HG03575 (cell line): ENCODE data around the gene RND1.

Experiments used
- ATAC-seq: cut with Tn5 transposase; IDR thresholded peaks from one replicate; pipeline ENCODE4 v1.9.1; 2021; ENCODE audit not compliant: unreplicated experiment, insufficient number of reproducible peaks, low FRiP score; ENCODE audit errors: extremely low read depth

Gene RND1

DNA sequence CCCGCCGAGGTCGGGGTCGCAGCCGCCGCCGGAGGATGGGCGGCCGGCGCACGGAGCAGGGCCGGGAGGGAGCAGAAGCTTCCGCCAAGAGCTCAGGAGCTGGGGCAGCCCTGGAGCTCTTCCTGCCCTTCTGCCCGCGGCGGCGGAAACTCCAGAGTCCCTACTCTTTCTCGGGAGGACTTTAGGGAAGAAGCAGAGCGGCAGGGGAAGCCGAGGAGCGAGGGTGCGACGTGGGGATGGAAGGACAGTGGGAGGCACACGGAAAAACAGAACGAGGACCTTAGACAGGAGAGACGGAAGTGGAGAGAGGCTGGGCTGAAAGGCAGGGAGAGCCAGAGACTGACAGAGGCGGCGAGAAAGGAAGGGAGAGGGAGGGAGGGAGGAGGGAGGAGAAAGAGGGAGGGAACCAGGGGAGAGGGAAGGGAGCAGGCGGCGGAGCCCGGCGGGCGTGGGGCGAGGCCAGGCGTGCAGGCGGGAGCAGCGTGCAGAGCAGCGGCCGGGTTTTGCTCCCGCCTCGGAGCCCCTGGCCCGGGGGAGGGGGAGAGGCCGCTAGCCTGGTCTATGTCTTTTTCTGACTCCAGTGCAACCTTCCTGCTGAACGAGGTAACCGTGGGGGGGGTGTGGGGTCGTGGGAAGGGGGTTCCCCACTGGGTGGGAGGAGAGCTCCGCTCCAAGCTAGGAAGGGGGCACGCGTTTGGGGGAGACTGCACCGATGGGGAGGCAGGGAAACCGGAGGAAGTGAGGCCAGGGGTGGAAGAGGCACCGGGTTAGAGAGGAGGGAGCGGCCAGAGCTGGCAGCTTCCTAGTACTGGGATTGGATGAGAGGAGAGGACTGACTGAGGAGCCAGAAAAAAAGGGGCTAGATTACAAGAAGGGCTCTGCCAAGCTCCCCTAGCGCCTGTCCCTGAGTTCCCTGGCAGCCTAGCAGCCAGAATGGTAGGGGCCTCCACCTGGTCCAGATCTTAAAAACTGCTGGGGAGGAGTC lies 50.3 kb downstream of the RND1 start:
- ATAC-seq: no peak

DNA sequence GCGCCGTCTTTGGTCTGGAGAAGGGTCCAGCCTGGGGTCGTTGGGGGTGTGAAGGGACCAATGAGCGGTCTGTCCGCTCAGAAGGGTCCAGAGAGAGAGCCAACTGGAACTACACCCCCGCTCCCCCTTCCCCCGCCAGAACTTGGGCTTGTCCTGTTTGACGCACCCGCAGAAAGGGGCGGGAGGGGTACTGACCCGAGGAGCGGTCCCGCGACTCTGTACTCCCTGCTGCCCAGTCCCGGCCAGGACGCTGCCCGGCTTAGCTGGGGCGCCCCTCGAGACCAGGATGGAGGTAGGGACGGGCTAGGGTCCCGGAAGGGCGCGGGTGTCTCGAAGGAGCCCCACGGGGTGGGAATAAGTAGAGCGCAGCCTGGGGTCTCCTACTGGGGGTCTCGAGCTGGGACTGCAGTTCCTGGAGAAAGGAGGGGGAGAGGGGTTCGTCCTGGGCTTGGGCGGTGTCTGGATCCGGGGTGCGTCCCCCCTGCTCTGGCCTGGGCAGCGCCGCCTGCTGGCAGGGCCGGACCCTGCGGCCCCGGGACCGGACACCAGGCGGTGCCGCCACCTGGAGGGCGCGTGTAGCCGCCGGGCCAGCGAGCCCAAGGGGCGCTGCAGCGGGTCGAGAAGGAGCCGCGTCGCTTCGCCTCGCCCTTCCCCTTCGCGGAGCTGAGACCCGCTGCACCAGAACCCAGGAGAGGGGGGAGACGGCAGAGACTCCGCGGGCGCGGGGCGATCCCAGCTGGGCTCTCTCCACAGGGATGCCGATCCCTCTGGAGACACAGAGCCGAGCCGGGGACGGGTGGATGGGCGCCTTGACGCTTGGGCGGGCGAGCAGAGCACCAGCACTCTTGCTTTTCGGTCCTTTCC lies 51.2 kb downstream of the RND1 start:
- no peak for ATAC-seq

DNA sequence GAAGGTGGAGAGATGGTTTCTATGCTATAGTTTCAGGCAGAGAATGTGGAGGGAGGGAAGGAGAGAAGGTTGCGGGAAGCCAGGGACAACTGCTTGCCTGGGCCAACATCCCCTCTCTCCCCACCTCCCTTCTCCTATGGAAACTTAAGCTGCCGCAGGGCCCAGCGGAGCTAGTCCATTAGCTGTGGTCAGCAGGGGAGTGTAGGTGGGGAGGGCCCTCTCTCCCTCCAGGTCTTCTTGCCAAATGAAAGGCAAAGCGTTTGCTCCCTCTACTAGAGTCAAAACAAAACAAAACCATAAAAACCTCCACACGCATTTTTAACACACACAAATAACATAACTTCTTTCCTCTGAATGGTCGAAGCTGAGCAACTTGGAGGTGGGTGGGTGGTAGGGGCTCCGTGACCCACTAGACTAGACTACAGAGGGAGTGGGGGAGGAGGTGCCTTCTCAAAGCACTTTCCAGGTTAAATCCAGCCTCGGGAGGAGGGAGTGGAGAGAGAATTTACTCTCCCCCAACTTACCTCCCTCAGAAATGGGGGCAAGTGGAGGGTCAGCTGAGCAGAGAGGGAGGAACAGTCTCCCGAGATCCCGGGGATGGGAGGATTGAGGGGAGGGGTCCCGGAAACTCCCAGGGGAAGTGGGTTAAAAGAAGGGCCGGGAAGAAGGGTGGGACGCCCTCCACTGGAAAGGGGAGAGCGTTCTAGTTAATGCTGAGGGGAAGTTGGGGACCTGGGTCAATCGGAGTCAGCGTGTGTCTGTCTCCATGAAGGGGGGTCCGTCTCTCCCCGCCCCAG lies 52.0 kb downstream of the RND1 start:
- no peak for ATAC-seq

DNA sequence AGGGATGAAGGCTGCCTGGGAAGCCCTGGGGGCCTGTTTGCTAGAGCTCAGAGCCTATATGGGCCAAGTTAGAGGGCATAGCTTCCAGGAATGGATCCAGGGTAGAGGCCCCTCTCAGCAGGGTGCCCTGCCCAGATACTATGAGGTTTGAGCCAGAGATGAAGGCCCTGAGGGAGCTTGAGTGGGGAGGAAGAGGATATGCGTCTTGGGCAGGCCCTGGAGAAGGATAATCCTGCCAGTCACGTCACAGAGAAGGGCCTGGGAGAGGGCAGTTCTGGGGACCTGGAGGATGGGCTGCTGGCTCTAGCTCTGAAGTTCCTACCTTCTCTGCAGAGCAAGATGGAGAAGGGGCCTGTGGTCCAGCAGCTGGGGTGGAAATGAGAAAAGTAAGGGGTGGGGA lies 53.3 kb downstream of the RND1 start:
- no peak for ATAC-seq

DNA sequence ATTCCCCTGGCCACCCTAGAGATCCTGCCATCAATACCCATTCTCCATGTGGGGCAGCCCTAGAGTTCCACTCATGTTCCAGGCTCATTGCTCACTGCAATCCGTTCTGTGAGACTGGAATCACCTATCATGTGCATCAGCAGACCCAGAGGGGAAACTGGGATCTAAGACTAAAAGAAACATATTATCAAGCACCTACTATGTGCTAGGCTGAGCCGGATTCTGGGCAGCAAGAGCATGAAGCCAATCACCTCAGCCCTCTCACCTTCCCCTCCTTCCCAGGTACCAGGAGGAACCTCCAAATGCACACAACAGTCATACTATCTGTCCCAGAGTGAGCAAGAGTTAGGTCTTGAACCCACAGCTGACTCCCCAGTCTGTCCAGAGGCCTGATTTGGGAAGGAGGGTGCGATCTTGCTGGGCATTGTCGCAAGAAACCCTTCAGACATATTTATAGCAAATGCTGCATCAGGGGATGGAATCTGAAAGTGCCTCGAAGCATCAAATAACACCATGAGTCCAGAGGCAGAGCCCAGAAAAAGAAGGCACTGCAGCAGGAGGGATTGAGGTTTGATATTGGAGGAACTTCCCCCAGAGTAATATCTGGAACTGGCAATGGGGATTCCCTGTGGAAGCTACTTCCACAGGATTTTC lies 54.1 kb downstream of the RND1 start:
- ATAC-seq: no peak

DNA sequence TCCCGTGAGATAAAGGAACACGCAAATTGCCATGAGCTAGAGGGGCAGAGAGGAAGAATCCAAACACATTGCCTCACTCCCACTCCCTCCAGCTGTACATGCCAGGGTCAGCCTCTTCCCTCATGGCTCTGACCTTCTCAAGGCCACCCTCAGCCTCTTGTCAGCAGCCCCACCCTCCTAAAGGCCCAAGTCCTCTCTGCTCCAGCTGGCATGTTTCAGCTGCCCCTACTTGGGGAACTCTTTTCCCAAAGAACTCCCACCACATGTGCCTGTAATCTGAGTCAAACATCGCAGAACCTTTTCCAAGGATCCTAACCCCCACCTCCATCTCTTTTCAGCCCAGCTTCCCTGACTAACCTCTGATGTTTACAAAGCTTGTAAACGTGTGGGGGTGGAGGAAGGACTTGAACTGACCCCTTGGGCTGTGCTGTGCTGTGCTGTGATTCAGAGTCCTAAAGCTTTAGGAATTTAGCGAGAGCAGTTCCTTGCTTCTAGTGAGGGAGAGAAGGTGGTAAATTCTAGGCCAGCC lies 54.7 kb downstream of the RND1 start:
- no peak for ATAC-seq

DNA sequence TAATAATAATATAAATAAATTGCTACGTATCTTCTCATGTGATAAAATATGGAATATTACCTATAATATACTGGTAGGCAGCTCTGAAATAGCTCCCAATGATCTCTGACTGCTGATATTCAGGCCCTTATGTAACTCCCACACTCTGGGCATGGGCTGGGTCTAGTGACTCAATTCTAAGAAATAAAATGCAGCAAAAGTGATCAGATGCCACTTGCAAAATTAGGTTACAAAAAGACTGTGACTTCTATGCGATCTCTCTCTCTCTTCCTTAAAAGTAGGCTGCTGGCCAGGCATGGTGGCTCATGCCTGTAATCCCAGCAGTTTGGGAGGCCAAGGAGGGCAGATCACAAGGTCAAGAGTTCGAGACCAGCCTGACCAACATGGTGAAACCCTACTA lies 57.7 kb downstream of the RND1 start:
- no peak for ATAC-seq
